Measurements from ENCODE around the gene CCDC192. TPM values are rescaled to one million over a fixed set of nuclear protein-coding genes. Genes with fewer than 3 reads are reported as not detected.

The CCDC192 gene
- total RNA-seq, 1 donor from 2014 or later: not detected

GRCh38 chr5:127875235-127876021, 172.2 kb downstream of the CCDC192 start:
- TF ChIP-seq POLR2A (IDR thresholded peaks at IDR 0.05): no peak
- TF ChIP-seq CTCF (IDR thresholded peaks at IDR 0.05): no peak
- no peak for TF ChIP-seq POLR2AphosphoS5 (IDR thresholded peaks at IDR 0.05; ENCODE audit: insufficient read depth in 1 of 2, low read depth in 1 of 2)
- no peak overlapping the region for H3K27ac ChIP-seq
- intact Hi-C loops (cut with DNase I): no loop called here

GRCh38 chr5:127876384-127876783, 173.2 kb downstream of the CCDC192 start:
- no peak overlapping the region for H3K27ac ChIP-seq
- no peak for DNase-seq (ENCODE audit: extremely low spot score in 2 of 2)
- intact Hi-C loops (cut with DNase I): no loop called here
- H3K9me3 ChIP-seq: no peaks in the 10 kb centered on the region
- H3K4me1 ChIP-seq: peaks cover 5% of the 10 kb centered on the region
- H3K4me3 ChIP-seq: no peak overlapping the region
- TF ChIP-seq POLR2AphosphoS5 (IDR thresholded peaks at IDR 0.05; ENCODE audit: insufficient read depth in 1 of 2, low read depth in 1 of 2): no peak
- TF ChIP-seq CTCF (IDR thresholded peaks at IDR 0.05): no peak
- TF ChIP-seq POLR2A (IDR thresholded peaks at IDR 0.05): no peak
- H3K27me3 ChIP-seq: no peaks in the 10 kb centered on the region
- H3K36me3 ChIP-seq: no peaks in the 10 kb centered on the region

More at GRCh38 chr5:127875235-127876021, 172.2 kb downstream of the CCDC192 start:
- H3K9me3 ChIP-seq: no peaks in the 10 kb centered on the region
- peaks cover 11% of the 10 kb centered on the region for H3K4me1 ChIP-seq
- H3K4me3 ChIP-seq: no peak overlapping the region
- H3K27me3 ChIP-seq: no peaks in the 10 kb centered on the region
- no peak for DNase-seq (ENCODE audit: extremely low spot score in 2 of 2)
- no peaks in the 10 kb centered on the region for H3K36me3 ChIP-seq

GRCh38 chr5:127878174-127878750, 175.1 kb downstream of the CCDC192 start:
- Histone ChIP-seq H3K27me3 (no peaks in the 10 kb centered on the region), H3K27ac (no peak overlapping the region), H3K9me3 (no peaks in the 10 kb centered on the region), H3K4me1 (no peaks in the 10 kb centered on the region), H3K36me3 (no peaks in the 10 kb centered on the region), H3K4me3 (no peak overlapping the region)
- TF ChIP-seq CTCF (IDR thresholded peaks at IDR 0.05): peak in 1 of 3 experiments; percentile 20
- TF ChIP-seq POLR2A (IDR thresholded peaks at IDR 0.05): no peak
- intact Hi-C loops (cut with DNase I): no loop called here
- no peak for DNase-seq (ENCODE audit: extremely low spot score in 2 of 2)

GRCh38 chr5:127884416-127884815, 181.2 kb downstream of the CCDC192 start:
- Histone ChIP-seq H3K4me1 (no peaks in the 10 kb centered on the region), H3K27ac (no peak overlapping the region), H3K9me3 (no peaks in the 10 kb centered on the region), H3K27me3 (no peaks in the 10 kb centered on the region), H3K36me3 (no peaks in the 10 kb centered on the region), H3K4me3 (no peak overlapping the region)
- intact Hi-C loops (cut with DNase I): no loop called here
- DNase-seq (ENCODE audit: extremely low spot score in 2 of 2): no peak
- TF ChIP-seq POLR2A (IDR thresholded peaks at IDR 0.05) (no peak), CTCF (IDR thresholded peaks at IDR 0.05) (no peak), POLR2AphosphoS5 (IDR thresholded peaks at IDR 0.05; ENCODE audit: insufficient read depth in 1 of 2, low read depth in 1 of 2) (no peak)

- Histone ChIP-seq H3K4me1 (no peaks in the 10 kb centered on the region), H3K27me3 (no peaks in the 10 kb centered on the region), H3K36me3 (no peaks in the 10 kb centered on the region), H3K27ac (no peak overlapping the region), H3K4me3 (no peak overlapping the region), H3K9me3 (no peaks in the 10 kb centered on the region)
- intact Hi-C loops (cut with DNase I): no loop called here
- TF ChIP-seq POLR2A (IDR thresholded peaks at IDR 0.05) (no peak), CTCF (IDR thresholded peaks at IDR 0.05) (no peak), POLR2AphosphoS5 (IDR thresholded peaks at IDR 0.05; ENCODE audit: insufficient read depth in 1 of 2, low read depth in 1 of 2) (no peak)
- DNase-seq (ENCODE audit: extremely low spot score in 2 of 2): no peak
These were observed 182.0 kb downstream of the CCDC192 start for GRCh38 chr5:127885176-127885575.

Data from vagina (tissue), 2 donors.